Liver (tissue), 9 donors: ENCODE measurements around the gene MYH14. TPM values are rescaled to one million over a fixed set of nuclear protein-coding genes. Genes with fewer than 3 reads are reported as not detected.
"Not testable (repeated sequence)": the region's sequence is repeated elsewhere in the genome, so short reads cannot be mapped to it uniquely, and the experiment has no call there.

Experiments used
- DNase-seq: peaks from one replicate; pipeline ENCODE4 v3.0.0-alpha.2; 2017; ENCODE audit warnings: low spot score
- H3K27ac ChIP-seq, 2 donors: one replicate each; pipeline ENCODE4 v1.7.0; 2013; ENCODE audit warnings: inconsistent platforms in 2 of 2, low read length in 2 of 2, control low read depth in 1 of 2, low read depth in 1 of 2, mild to moderate bottlenecking in 1 of 2
- H3K27me3 ChIP-seq, 4 donors: one replicate each; pipeline versions ENCODE4 v1.6.1 to v1.7.0; 2013; ENCODE audit warnings: low read length in 3 of 4, inconsistent platforms in 1 of 4, mild to moderate bottlenecking in 1 of 4, moderate library complexity in 1 of 4; ENCODE audit not compliant: control insufficient read depth in 4 of 4, insufficient read depth in 4 of 4
- H3K36me3 ChIP-seq, 4 donors: one replicate each; pipeline versions ENCODE4 v1.6.1 to v1.7.0; 2013; ENCODE audit warnings: low read length in 3 of 4, mild to moderate bottlenecking in 3 of 4, low read depth in 1 of 4, moderate library complexity in 1 of 4; ENCODE audit not compliant: control insufficient read depth in 4 of 4, insufficient read depth in 3 of 4
- H3K4me1 ChIP-seq, 4 donors: one replicate each; pipeline versions ENCODE4 v1.6.1 to v1.7.0; 2013; ENCODE audit warnings: low read length in 3 of 4, mild to moderate bottlenecking in 3 of 4, moderate library complexity in 1 of 4; ENCODE audit not compliant: control insufficient read depth in 4 of 4, insufficient read depth in 4 of 4
- H3K4me3 ChIP-seq, 3 donors: one replicate each; pipeline versions ENCODE4 v1.6.1 to v1.7.0; 2013; ENCODE audit warnings: low read length in 3 of 3, control low read depth in 1 of 3, low read depth in 1 of 3, mild to moderate bottlenecking in 1 of 3
- H3K9ac ChIP-seq, 2 donors: one replicate each; pipeline ENCODE4 v1.7.0; 2013; ENCODE audit warnings: low read length in 2 of 2, mild to moderate bottlenecking in 2 of 2, moderate library complexity in 2 of 2, control low read depth in 1 of 2, low read depth in 1 of 2
- H3K9me3 ChIP-seq, 4 donors: one replicate each; pipeline versions ENCODE4 v1.6.1 to v1.7.0; 2013; ENCODE audit warnings: low read length in 3 of 4; ENCODE audit not compliant: control insufficient read depth in 4 of 4
- ATF3 ChIP-seq: IDR thresholded peaks from 2 replicates; pipeline ENCODE4 v1.6.1; 2016; ENCODE audit warnings: antibody characterized with exemption
- FOXA1 ChIP-seq: IDR thresholded peaks from 2 replicates; pipeline ENCODE4 v1.6.1; 2016; ENCODE audit warnings: antibody characterized with exemption
- GABPA ChIP-seq, 2 donors: IDR thresholded peaks in 1 of 2; conservative IDR thresholded peaks in 1 of 2; 2 replicates each; pipeline ENCODE4 v1.6.1; 2016; ENCODE audit warnings: antibody characterized with exemption in 2 of 2, mild to moderate bottlenecking in 1 of 2, moderate library complexity in 1 of 2
- HNF4A ChIP-seq, 2 donors: conservative IDR thresholded peaks; 2 replicates each; pipeline ENCODE4 v1.6.1; 2016; ENCODE audit warnings: antibody characterized with exemption in 2 of 2, mild to moderate bottlenecking in 2 of 2
- HNF4G ChIP-seq: IDR thresholded peaks from 2 replicates; pipeline ENCODE4 v1.6.1; 2016; ENCODE audit warnings: antibody characterized with exemption
- JUND ChIP-seq, 2 donors: IDR thresholded peaks; 2 replicates each; pipeline ENCODE4 v1.6.1; 2016; ENCODE audit warnings: antibody characterized with exemption in 2 of 2
- MAX ChIP-seq: IDR thresholded peaks from 2 replicates; pipeline ENCODE4 v1.6.1; 2016; ENCODE audit warnings: antibody characterized with exemption
- RAD21 ChIP-seq, 2 donors: IDR thresholded peaks; 2 replicates each; pipeline ENCODE4 v1.6.1; 2016; ENCODE audit warnings: antibody characterized with exemption in 2 of 2, mild to moderate bottlenecking in 2 of 2
- SP1 ChIP-seq: IDR thresholded peaks from 2 replicates; pipeline ENCODE4 v1.6.1; 2018; ENCODE audit warnings: antibody characterized with exemption, mild to moderate bottlenecking
- TAF1 ChIP-seq: conservative IDR thresholded peaks from 2 replicates; pipeline ENCODE4 v1.6.1; 2016; ENCODE audit warnings: antibody characterized with exemption, mild to moderate bottlenecking
- WGBS: extraction: QIAGEN DNeasy Blood & Tissue Kit; methylation state at CpG from one replicate; pipeline ENCODE4 v1.1.7; 2013; 5-methylcytosine and 5-hydroxymethylcytosine counted together
- polyA plus RNA-seq, 2 donors: library from polyadenylated mRNA; stranded (reverse) in 1 of 2; unstranded in 1 of 2; fragments of 200-250 nt in 1 of 2; fragments of >200 nt in 1 of 2; fragmentation: Nextera tagmentation in 1 of 2; extraction: Ambion mirVana in 1 of 2; gene quantifications; one replicate each; pipeline versions ENCODE4 v1.2.1 to v1.2.3, GENCODE V29; 2013 to 2015
- total RNA-seq, 2 donors: library from RNA; depleted of rRNA; stranded (reverse); fragments of >200 nt; gene quantifications; one replicate each; pipeline ENCODE4 v1.2.3, GENCODE V29; 2014
- TF ChIP-seq, protein P1 (sequence below): IDR thresholded peaks from 2 replicates; pipeline ENCODE4 v1.6.1; 2016; ENCODE audit warnings: antibody characterized with exemption, mild to moderate bottlenecking
- TF ChIP-seq, protein P2 (sequence below): IDR thresholded peaks from 2 replicates; pipeline ENCODE4 v1.6.1; 2016; ENCODE audit warnings: antibody characterized with exemption
- donor health status: healthy.
- donor health status: healthy.
- donor health status: healthy.
- donor health status: healthy.
- donor health status: healthy.

MYH14 gene
- total and polyA plus RNA-seq, 4 donors, result 12.4 to 37.5 (median 25.5) TPM

- WGBS, result 74% methylated on average over 3 of the region's 3 CpGs
- H3K27me3 ChIP-seq, result no peaks in the 10 kb centered on the region
- H3K4me1 ChIP-seq, result peaks cover 7 to 33% (median 21%) of the 10 kb centered on the region in 4 donors
- TF ChIP-seq, protein P1, sequence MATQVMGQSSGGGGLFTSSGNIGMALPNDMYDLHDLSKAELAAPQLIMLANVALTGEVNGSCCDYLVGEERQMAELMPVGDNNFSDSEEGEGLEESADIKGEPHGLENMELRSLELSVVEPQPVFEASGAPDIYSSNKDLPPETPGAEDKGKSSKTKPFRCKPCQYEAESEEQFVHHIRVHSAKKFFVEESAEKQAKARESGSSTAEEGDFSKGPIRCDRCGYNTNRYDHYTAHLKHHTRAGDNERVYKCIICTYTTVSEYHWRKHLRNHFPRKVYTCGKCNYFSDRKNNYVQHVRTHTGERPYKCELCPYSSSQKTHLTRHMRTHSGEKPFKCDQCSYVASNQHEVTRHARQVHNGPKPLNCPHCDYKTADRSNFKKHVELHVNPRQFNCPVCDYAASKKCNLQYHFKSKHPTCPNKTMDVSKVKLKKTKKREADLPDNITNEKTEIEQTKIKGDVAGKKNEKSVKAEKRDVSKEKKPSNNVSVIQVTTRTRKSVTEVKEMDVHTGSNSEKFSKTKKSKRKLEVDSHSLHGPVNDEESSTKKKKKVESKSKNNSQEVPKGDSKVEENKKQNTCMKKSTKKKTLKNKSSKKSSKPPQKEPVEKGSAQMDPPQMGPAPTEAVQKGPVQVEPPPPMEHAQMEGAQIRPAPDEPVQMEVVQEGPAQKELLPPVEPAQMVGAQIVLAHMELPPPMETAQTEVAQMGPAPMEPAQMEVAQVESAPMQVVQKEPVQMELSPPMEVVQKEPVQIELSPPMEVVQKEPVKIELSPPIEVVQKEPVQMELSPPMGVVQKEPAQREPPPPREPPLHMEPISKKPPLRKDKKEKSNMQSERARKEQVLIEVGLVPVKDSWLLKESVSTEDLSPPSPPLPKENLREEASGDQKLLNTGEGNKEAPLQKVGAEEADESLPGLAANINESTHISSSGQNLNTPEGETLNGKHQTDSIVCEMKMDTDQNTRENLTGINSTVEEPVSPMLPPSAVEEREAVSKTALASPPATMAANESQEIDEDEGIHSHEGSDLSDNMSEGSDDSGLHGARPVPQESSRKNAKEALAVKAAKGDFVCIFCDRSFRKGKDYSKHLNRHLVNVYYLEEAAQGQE, result no peak
- TF ChIP-seq RAD21 (IDR thresholded peaks at IDR 0.05) (no peak), MAX (no peak), HNF4A (conservative IDR thresholded peaks at IDR 0.05) (no peak)
- no peak for DNase-seq
- H3K36me3 ChIP-seq, result peaks cover 0 to 2% (median 0%) of the 10 kb centered on the region in 4 donors
- H3K27ac ChIP-seq, result peak overlapping the region in 1 of 2 donors; percentile 56
- no peak overlapping the region for H3K4me3 ChIP-seq
- no peak overlapping the region for H3K9ac ChIP-seq
- H3K9me3 ChIP-seq, result no peaks in the 10 kb centered on the region
Observed at GRCh38 chr19:50232600-50232999, 29.2 kb downstream of the MYH14 start.

GRCh38 chr19:50233308-50233910, 30.0 kb downstream of the MYH14 start:
- Histone ChIP-seq H3K4me3 (no peak overlapping the region), H3K9ac (no peak overlapping the region), H3K36me3 (peaks cover 0 to 2% (median 0%) of the 10 kb centered on the region in 4 donors), H3K4me1 (peaks cover 7 to 33% (median 21%) of the 10 kb centered on the region in 4 donors), H3K27ac (peak overlapping the region; percentile 56 to 89), H3K27me3 (no peaks in the 10 kb centered on the region), H3K9me3 (no peaks in the 10 kb centered on the region)
- 52% methylated on average over 23 of the region's 23 CpGs for WGBS
- no peak for DNase-seq
- no peak for TF ChIP-seq TAF1
- no peak for TF ChIP-seq HNF4G
- TF ChIP-seq, protein P2, sequence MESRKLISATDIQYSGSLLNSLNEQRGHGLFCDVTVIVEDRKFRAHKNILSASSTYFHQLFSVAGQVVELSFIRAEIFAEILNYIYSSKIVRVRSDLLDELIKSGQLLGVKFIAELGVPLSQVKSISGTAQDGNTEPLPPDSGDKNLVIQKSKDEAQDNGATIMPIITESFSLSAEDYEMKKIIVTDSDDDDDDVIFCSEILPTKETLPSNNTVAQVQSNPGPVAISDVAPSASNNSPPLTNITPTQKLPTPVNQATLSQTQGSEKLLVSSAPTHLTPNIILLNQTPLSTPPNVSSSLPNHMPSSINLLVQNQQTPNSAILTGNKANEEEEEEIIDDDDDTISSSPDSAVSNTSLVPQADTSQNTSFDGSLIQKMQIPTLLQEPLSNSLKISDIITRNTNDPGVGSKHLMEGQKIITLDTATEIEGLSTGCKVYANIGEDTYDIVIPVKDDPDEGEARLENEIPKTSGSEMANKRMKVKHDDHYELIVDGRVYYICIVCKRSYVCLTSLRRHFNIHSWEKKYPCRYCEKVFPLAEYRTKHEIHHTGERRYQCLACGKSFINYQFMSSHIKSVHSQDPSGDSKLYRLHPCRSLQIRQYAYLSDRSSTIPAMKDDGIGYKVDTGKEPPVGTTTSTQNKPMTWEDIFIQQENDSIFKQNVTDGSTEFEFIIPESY, result no peak
- TF ChIP-seq JUND (IDR thresholded peaks at IDR 0.05), result no peak
- TF ChIP-seq HNF4A (conservative IDR thresholded peaks at IDR 0.05), result no peak
- no peak for TF ChIP-seq FOXA1
- TF ChIP-seq ATF3, result no peak
- no peak for TF ChIP-seq SP1
- TF ChIP-seq GABPA (IDR thresholded peaks at IDR 0.05 in 1 of 2, conservative IDR thresholded peaks at IDR 0.05 in 1 of 2), result no peak

- DNase-seq, H3K9ac ChIP-seq, H3K27ac ChIP-seq, H3K9me3 ChIP-seq, H3K36me3 ChIP-seq, H3K4me3 ChIP-seq, H3K27me3 ChIP-seq: not testable (repeated sequence)
- peaks cover 3 to 22% (median 18%) of the 10 kb centered on the region in 4 donors for H3K4me1 ChIP-seq
- peak in 1 of 2 donors; percentile 26 for TF ChIP-seq RAD21 (IDR thresholded peaks at IDR 0.05)
- 54% methylated on average over 11 of the region's 11 CpGs for WGBS
Observed at GRCh38 chr19:50237493-50237892, 34.1 kb downstream of the MYH14 start.
